Measurements from ENCODE around the gene SKP1.
A peak's percentile ranks its signal among the peaks of the same experiment; 100 is the strongest.

DNA sequence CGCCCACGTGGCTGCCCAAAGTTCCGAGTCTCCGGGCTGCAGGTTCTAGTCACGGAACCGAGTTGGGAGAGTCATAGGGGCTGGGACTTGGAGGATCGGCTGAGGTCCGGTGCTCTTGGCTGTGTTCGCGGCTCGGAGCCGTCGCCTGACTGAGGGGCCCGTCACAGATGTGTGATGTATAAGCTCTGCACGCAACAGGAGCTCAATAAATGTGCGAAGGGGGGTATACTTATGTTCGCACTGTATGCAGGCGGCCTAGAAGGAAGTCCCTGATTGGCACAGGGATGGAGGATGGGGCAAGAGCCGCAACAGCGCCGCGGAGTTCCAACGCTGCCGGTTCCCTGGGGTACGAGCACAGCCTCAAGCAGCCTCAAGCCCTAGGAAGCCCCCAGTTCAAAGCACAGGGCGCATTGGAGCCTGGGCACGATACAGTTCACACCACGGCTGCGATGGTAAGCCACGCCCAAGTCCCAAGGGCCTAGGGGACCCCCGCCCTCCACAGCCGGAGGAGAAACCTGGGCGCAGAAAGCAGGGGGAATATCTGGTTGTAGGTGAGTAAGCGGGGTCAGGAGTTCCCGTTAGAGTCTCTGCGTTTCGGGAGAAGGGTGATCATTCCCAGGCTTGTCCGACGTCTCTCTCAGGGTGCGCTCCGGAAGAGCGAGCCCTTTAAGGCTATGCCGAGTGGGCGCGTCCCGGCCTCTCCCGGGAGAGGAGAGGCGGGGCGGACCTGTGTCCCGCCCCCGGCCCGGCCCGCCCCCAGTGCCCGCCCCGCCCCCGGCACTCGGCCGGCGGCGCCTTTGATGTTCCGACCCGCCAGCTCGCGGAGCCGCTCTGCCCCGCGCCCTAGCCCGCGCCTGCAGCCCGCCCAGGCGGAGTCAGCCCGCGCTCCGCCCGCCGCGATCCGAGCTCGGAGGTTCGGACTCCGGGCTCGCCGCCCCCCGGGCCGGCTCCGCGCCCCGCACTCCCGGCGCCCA lies 62.6 kb downstream of the SKP1 start, which contains the start of gene TCF7:
- TF ChIP-seq POLR2AphosphoS5 (IDR thresholded peaks at IDR 0.05) (peak; percentile 30 to 67 (median 55)), POLR2A (IDR thresholded peaks at IDR 0.05) (peak; percentile 34)
- TF ChIP-seq, protein P1, sequence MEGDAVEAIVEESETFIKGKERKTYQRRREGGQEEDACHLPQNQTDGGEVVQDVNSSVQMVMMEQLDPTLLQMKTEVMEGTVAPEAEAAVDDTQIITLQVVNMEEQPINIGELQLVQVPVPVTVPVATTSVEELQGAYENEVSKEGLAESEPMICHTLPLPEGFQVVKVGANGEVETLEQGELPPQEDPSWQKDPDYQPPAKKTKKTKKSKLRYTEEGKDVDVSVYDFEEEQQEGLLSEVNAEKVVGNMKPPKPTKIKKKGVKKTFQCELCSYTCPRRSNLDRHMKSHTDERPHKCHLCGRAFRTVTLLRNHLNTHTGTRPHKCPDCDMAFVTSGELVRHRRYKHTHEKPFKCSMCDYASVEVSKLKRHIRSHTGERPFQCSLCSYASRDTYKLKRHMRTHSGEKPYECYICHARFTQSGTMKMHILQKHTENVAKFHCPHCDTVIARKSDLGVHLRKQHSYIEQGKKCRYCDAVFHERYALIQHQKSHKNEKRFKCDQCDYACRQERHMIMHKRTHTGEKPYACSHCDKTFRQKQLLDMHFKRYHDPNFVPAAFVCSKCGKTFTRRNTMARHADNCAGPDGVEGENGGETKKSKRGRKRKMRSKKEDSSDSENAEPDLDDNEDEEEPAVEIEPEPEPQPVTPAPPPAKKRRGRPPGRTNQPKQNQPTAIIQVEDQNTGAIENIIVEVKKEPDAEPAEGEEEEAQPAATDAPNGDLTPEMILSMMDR (IDR thresholded peaks at IDR 0.05), result no peak

All from transverse colon (tissue), 4 donors.